Measurements from ENCODE around the gene NAT14.
A peak's percentile ranks its signal among the peaks of the same experiment; 100 is the strongest.

NAT14 gene

GRCh38 chr19:55461974-55462626, 22.9 kb upstream of the NAT14 start:
- Mint-ChIP-seq H3K4me3 (peak overlapping the region; percentile 94 to 98), H3K4me1 (peaks cover 44% of the 10 kb centered on the region), H3K9me3 (no peaks in the 10 kb centered on the region), H3K27me3 (no peaks in the 10 kb centered on the region), H3K27ac (peak overlapping the region; percentile 69 to 81)
- ATAC-seq (no peak), DNase-seq (no peak)

GRCh38 chr19:55462722-55463121, 22.3 kb upstream of the NAT14 start:
- DNase-seq (no peak), ATAC-seq (no peak)
- Mint-ChIP-seq H3K9me3 (no peaks in the 10 kb centered on the region), H3K4me1 (peaks cover 42% of the 10 kb centered on the region), H3K27ac (no peak overlapping the region), H3K27me3 (no peaks in the 10 kb centered on the region), H3K4me3 (peak overlapping the region; percentile 94 to 98)

DNA sequence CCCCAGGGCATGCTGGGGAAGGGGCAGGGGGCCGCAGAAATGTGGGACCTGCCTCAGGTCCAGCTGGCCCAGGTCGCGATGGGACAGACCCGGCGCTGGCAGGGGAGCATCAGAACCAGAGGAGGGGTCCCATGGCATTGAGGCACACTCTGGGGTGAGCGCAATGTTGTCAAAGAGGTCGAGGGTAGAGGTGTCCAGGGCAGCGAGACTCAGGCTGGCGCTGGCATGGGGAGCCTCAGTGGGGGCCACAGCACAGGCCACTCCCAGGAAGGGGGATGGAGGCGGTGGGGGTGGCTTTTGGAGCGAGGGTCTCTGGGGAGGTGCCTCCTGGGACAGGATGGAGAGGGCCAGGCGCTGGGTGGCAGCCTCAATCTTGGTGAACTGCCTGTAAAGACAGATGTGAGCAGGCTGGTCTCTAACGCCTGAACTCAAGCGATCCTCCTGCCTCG, 21.4 kb upstream of the NAT14 start:
- DNase-seq (no peak), ATAC-seq (no peak)
- peaks cover 34% of the 10 kb centered on the region for H3K4me1 Mint-ChIP-seq
- H3K9me3 Mint-ChIP-seq = no peaks in the 10 kb centered on the region
- no peaks in the 10 kb centered on the region for H3K27me3 Mint-ChIP-seq
- H3K27ac Mint-ChIP-seq = no peak overlapping the region
- H3K4me3 Mint-ChIP-seq = no peak overlapping the region

GRCh38 chr19:55464039-55464661, 20.8 kb upstream of the NAT14 start:
- Mint-ChIP-seq H3K4me1 (peaks cover 34% of the 10 kb centered on the region), H3K4me3 (no peak overlapping the region), H3K9me3 (no peaks in the 10 kb centered on the region), H3K27ac (no peak overlapping the region), H3K27me3 (no peaks in the 10 kb centered on the region)
- ATAC-seq (no peak), DNase-seq (no peak)

DNA sequence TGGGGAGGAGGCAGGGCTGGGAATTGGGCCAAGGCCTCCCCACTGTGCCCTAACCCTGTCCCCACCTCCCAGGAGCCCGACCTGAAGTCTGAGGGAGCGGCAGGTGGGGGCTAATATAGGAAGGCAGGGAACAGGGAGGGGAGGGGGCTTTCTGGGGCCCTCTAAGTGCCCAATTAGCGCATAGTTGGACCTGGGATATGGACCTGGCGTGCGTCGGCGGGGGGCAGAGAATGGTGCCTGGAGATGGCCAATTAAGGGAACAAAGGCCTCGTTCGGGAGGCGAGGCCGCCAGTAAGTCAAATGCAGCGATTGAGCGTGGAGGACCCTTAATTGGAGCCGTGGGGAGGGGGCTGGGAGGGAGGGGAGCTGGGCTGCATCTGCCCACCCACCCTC, 20.3 kb upstream of the NAT14 start, which contains the start of gene C19orf85:
TSS of gene C19orf85 (minus strand) at position 90 of the 393 bp plus-strand sequence. CDS start 197 bp downstream, outside the sequence.
- H3K27me3 Mint-ChIP-seq = no peaks in the 10 kb centered on the region
- no peak within 1 kb of the TSS for H3K4me3 Mint-ChIP-seq
- no peak within 1 kb of the TSS for H3K27ac Mint-ChIP-seq
- H3K4me1 Mint-ChIP-seq = peaks cover 32% of the 10 kb centered on the region
- ATAC-seq (no peak), DNase-seq (no peak)
- H3K9me3 Mint-ChIP-seq = no peaks in the 10 kb centered on the region

GRCh38 chr19:55465460-55466240, 19.3 kb upstream of the NAT14 start:
- Mint-ChIP-seq H3K27me3 (no peaks in the 10 kb centered on the region), H3K9me3 (no peaks in the 10 kb centered on the region), H3K4me3 (no peak overlapping the region), H3K4me1 (peaks cover 22% of the 10 kb centered on the region), H3K27ac (no peak overlapping the region)
- ATAC-seq (no peak), DNase-seq (no peak)

DNA sequence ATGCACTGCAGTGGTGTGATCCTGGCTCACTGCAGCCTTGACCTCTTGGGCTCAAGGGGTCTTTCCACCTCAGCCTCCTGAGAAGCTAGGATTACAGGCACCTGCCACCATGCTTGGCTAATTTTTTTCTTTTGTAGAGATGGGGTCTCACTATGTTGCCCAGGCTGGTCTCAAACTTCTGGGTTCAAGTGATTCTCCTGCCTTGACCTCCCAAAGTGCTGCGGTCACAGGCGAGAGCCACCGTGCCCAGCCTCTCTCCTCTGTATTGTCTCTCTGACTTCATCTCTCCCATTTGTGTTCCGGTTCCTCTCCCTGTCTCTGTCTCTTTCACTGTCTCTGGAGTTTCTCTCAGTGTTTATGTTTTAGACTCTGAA, 18.8 kb upstream of the NAT14 start:
- H3K4me3 Mint-ChIP-seq = no peak overlapping the region
- no peak for ATAC-seq
- peaks cover 16% of the 10 kb centered on the region for H3K4me1 Mint-ChIP-seq
- no peaks in the 10 kb centered on the region for H3K9me3 Mint-ChIP-seq
- no peak overlapping the region for H3K27ac Mint-ChIP-seq
- no peak for DNase-seq
- H3K27me3 Mint-ChIP-seq = no peaks in the 10 kb centered on the region

DNA sequence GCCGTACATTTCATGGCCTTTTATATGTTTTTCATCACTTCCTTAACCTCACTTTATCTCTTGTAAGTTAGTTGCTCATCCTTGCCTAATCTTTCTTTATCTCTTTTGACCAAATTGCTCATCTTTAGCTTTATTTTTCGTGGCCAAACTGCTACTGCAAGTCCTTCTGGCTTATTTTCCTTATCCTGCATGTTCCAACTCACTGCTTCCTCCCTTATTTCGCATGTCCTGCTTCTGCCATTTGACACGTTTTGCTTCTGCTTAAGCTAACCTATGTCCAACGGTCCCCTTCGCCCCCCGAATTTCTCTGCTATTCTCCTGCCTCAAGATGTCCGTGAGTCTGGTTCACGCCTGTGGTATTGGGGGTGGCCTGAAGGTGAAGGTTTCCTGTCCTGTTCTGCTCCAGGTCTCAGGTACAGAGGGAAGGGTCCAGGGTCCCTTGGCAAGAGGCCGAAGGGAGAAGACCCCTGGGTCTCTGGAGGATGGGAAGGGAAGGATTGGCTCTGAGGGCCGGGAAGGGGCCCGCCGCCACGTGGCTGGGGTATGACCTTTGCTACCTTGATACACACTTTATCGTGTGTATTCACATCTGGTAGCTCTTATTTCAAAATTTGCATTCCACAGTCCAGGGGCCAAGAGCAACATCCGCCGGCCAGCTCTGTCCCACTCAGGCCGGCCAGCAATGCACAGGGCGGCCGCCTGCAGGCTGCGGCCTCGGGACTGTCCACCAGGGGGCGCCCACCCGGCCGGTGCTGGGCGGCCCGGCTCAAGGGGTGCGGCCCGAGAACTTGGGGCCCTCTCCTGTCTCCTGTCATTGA, 17.5 kb upstream of the NAT14 start:
- Mint-ChIP-seq H3K4me3 (no peak overlapping the region), H3K9me3 (no peaks in the 10 kb centered on the region), H3K27me3 (no peaks in the 10 kb centered on the region), H3K27ac (no peak overlapping the region), H3K4me1 (peaks cover 6% of the 10 kb centered on the region)
- peak; percentile 88 for ATAC-seq
- peak; percentile 62 to 74 for DNase-seq

GRCh38 chr19:55468054-55468393, 17.0 kb upstream of the NAT14 start:
- H3K4me3 Mint-ChIP-seq = no peak overlapping the region
- no peak for DNase-seq
- H3K27me3 Mint-ChIP-seq = no peaks in the 10 kb centered on the region
- no peak overlapping the region for H3K27ac Mint-ChIP-seq
- no peaks in the 10 kb centered on the region for H3K9me3 Mint-ChIP-seq
- H3K4me1 Mint-ChIP-seq = peaks cover under 1% of the 10 kb centered on the region
- ATAC-seq = peak; percentile 31

- Mint-ChIP-seq H3K4me1 (peaks cover 11% of the 10 kb centered on the region), H3K4me3 (no peak overlapping the region), H3K27me3 (no peaks in the 10 kb centered on the region), H3K27ac (no peak overlapping the region), H3K9me3 (no peaks in the 10 kb centered on the region)
- ATAC-seq (no peak), DNase-seq (no peak)
These were observed 13.7 kb upstream of the NAT14 start for GRCh38 chr19:55471266-55471665.

DNA sequence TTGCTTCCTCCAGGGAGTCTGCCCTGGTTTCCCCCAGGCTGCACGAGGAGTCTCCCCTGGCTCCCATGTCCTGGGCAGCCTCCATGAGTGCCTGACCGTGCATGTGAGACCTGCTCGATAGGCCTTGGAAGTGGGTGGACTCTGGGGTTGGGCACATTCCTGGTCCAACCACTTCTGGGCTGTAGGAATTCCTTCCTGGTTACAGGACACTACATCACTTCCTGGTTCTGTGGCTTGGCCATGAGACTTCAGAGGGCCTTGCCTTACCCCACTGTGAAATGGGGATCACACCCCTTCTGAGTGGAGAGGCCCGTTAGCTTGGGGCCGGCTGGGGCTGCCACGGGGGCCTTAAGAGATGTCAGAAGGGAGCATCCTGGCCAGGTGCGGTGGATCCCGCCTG, 12.5 kb upstream of the NAT14 start:
- ATAC-seq (no peak), DNase-seq (no peak)
- Mint-ChIP-seq H3K27me3 (no peaks in the 10 kb centered on the region), H3K27ac (no peak overlapping the region), H3K9me3 (no peaks in the 10 kb centered on the region), H3K4me3 (no peak overlapping the region), H3K4me1 (peaks cover 17% of the 10 kb centered on the region)

GRCh38 chr19:55473225-55474012, 11.6 kb upstream of the NAT14 start:
- no peak overlapping the region for H3K4me3 Mint-ChIP-seq

DNA sequence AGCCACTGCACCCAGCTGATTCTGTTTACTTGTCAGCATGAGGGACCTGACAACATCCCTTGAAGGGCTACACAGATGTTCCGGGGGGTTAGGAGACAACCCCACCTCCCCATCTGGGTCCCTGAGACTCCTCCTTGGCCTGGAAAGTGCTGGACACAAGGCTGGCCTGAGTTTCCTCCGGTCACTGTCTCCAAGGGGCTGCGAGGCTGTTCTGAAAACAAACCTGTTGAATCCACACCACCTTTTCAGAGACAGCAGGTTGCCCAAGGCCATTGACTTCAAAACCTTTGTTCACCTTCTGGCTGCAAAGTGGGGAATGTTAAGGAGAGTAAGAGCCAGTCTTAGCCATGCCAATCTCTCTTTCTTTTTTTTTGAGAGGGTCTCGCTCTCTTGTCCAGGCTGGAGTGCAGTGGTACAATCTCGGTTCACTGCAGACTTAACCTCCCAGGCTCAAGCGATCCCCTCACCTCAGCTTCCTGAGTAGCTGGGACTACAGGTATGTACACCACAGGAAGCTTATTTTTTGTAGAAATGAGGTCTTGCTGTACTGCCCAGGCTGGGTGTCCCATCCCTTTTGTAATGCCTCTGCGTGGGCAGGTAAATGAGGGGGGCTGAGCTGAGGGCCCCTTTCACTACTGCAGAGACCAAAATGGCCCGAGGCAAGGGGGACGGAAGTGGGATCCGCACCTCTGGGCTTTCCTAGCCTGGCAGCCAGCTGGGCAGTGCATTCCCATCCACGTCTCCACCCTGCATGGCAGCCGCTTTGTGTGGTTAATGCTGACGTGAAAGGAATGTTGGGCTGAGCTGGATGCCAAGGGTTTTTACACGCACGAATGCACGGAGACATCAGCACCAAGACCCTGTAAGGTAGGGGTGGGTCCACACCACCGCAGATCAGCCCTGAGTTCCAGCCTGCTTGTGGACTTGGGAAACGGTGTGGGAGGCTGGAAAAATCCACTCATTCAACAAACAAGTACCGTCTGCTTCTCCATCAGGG, 10.4 kb upstream of the NAT14 start:
- Mint-ChIP-seq H3K27me3 (no peaks in the 10 kb centered on the region), H3K4me3 (peak overlapping the region in 1 of 2 donors; percentile 96)

More at GRCh38 chr19:55473225-55474012, 11.6 kb upstream of the NAT14 start:
- Mint-ChIP-seq H3K9me3 (no peaks in the 10 kb centered on the region), H3K27me3 (no peaks in the 10 kb centered on the region), H3K27ac (no peak overlapping the region), H3K4me1 (peaks cover 26% of the 10 kb centered on the region)
- ATAC-seq (no peak), DNase-seq (no peak)

More for the DNA sequence above, 10.4 kb upstream of the NAT14 start:
- H3K4me1 Mint-ChIP-seq = peaks cover 38% of the 10 kb centered on the region
- ATAC-seq (no peak), DNase-seq (no peak)
- H3K27ac Mint-ChIP-seq = no peak overlapping the region
- no peaks in the 10 kb centered on the region for H3K9me3 Mint-ChIP-seq
